ENCODE data around the gene OGFRL1.

The OGFRL1 gene

DNA sequence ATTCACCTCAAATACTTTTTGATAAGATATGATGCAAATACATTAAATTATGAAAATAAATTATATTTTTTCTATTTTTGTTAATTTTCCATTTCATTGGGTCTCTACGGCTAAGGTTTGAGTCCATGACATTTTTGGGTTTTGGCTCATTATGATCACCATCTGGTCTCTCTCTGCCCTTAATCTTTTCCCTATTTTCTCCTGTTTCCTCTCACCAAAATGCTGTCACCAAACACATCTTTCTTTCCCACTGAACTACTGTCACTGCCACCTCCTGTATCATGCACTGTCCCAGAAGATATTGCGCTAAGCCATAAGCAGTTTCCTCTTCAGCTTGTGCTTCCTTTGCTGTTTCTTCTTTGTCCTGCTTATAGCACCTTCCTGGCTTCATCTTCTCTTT, 42.0 kb upstream of the OGFRL1 start:
- ATAC-seq, result no peak
- TF ChIP-seq, protein P1, sequence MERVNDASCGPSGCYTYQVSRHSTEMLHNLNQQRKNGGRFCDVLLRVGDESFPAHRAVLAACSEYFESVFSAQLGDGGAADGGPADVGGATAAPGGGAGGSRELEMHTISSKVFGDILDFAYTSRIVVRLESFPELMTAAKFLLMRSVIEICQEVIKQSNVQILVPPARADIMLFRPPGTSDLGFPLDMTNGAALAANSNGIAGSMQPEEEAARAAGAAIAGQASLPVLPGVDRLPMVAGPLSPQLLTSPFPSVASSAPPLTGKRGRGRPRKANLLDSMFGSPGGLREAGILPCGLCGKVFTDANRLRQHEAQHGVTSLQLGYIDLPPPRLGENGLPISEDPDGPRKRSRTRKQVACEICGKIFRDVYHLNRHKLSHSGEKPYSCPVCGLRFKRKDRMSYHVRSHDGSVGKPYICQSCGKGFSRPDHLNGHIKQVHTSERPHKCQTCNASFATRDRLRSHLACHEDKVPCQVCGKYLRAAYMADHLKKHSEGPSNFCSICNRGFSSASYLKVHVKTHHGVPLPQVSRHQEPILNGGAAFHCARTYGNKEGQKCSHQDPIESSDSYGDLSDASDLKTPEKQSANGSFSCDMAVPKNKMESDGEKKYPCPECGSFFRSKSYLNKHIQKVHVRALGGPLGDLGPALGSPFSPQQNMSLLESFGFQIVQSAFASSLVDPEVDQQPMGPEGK (CRISPR knock-in tag; IDR thresholded peaks at IDR 0.05; ENCODE audit: borderline replicate concordance), result no peak
- TF ChIP-seq ZFP3 (CRISPR knock-in tag; IDR thresholded peaks at IDR 0.05) (no peak), ZFP30 (CRISPR knock-in tag; IDR thresholded peaks at IDR 0.05) (no peak), GLIS3 (CRISPR knock-in tag; IDR thresholded peaks at IDR 0.05) (no peak), ZNF8 (CRISPR knock-in tag; IDR thresholded peaks at IDR 0.05) (no peak), SNAI2 (CRISPR knock-in tag; IDR thresholded peaks at IDR 0.05) (no peak), ZNF565 (CRISPR knock-in tag; conservative IDR thresholded peaks at IDR 0.05; ENCODE audit: low read depth) (no peak), ARNTL (CRISPR knock-in tag; IDR thresholded peaks at IDR 0.05; ENCODE audit: borderline replicate concordance, low read depth) (no peak)

DNA sequence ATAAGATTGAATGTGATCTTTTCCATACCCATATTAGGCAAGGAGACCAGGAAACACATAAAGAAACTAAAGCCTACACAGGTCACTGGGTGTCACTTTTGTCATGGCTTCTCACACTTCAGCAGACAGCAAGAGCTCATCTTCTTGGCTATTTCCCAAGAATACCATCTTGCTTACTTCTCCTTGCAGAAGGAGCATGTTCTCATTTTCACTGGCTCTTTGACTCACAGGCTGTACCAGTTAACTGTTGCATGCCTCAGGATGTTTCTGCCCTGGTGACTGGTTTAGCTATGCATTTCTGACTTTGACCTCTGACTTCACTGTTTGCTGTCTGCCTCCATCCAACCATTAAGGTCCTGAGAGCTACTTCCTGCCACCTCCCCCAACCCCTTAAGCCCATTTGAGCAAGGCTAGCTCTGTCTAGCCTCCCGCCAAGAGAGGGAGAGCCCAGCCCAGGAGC, 40.3 kb upstream of the OGFRL1 start:
- TF ChIP-seq, protein P1 (CRISPR knock-in tag; IDR thresholded peaks at IDR 0.05; ENCODE audit: borderline replicate concordance), result no peak
- TF ChIP-seq TCF4 (CRISPR knock-in tag; IDR thresholded peaks at IDR 0.05; ENCODE audit: borderline replicate concordance) (no peak), ZFP30 (CRISPR knock-in tag; IDR thresholded peaks at IDR 0.05) (no peak), PPARA (CRISPR knock-in tag; IDR thresholded peaks at IDR 0.05; ENCODE audit: borderline replicate concordance) (no peak), RARB (CRISPR knock-in tag; IDR thresholded peaks at IDR 0.05) (no peak), ZFP3 (CRISPR knock-in tag; IDR thresholded peaks at IDR 0.05) (no peak)
- TF ChIP-seq, protein P2, sequence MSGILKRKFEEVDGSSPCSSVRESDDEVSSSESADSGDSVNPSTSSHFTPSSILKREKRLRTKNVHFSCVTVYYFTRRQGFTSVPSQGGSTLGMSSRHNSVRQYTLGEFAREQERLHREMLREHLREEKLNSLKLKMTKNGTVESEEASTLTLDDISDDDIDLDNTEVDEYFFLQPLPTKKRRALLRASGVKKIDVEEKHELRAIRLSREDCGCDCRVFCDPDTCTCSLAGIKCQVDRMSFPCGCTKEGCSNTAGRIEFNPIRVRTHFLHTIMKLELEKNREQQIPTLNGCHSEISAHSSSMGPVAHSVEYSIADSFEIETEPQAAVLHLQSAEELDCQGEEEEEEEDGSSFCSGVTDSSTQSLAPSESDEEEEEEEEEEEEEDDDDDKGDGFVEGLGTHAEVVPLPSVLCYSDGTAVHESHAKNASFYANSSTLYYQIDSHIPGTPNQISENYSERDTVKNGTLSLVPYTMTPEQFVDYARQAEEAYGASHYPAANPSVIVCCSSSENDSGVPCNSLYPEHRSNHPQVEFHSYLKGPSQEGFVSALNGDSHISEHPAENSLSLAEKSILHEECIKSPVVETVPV (CRISPR knock-in tag; IDR thresholded peaks at IDR 0.05), result no peak
- TF ChIP-seq, protein P3, sequence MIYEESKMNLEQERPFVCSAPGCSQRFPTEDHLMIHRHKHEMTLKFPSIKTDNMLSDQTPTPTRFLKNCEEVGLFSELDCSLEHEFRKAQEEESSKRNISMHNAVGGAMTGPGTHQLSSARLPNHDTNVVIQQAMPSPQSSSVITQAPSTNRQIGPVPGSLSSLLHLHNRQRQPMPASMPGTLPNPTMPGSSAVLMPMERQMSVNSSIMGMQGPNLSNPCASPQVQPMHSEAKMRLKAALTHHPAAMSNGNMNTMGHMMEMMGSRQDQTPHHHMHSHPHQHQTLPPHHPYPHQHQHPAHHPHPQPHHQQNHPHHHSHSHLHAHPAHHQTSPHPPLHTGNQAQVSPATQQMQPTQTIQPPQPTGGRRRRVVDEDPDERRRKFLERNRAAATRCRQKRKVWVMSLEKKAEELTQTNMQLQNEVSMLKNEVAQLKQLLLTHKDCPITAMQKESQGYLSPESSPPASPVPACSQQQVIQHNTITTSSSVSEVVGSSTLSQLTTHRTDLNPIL (CRISPR knock-in tag; IDR thresholded peaks at IDR 0.05; ENCODE audit: low read depth), result no peak
- ATAC-seq, result peak; percentile 93

DNA sequence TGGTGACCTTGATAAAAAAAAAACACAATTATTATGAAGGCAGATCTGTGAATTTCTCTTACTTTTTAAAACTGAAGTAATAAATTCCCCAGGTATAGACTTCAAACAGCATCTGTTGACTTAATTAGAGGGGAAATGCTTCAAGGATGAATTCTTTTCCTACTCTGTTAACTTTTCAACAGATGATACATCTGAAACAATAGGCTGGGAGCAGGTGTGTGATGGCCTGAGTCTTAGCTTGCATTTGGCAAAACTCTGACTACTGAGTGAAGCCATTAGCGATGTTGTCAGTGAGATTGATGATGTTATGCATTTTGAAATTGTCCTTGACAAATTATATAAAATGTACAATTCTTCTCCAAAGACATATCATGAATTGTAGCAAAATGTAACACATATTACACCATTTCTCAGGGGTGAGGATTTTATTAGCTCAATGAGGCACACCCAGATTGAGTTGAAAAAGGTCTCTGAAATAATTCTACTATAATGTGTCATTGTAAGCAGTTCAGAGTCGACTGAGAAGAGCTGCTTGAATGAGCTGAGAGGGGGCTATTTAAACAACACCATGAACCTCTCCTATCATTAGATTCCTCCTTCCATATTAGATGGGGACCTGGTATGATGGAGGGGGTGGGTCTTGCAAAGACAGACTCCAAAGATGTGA, 39.6 kb upstream of the OGFRL1 start:
- ATAC-seq, result no peak
- TF ChIP-seq ZC3H10 (CRISPR knock-in tag; IDR thresholded peaks at IDR 0.05) (no peak), BACH2 (CRISPR knock-in tag; IDR thresholded peaks at IDR 0.05; ENCODE audit: borderline replicate concordance) (no peak), GLIS3 (CRISPR knock-in tag; IDR thresholded peaks at IDR 0.05) (no peak), ZNF8 (CRISPR knock-in tag; IDR thresholded peaks at IDR 0.05) (no peak)

DNA sequence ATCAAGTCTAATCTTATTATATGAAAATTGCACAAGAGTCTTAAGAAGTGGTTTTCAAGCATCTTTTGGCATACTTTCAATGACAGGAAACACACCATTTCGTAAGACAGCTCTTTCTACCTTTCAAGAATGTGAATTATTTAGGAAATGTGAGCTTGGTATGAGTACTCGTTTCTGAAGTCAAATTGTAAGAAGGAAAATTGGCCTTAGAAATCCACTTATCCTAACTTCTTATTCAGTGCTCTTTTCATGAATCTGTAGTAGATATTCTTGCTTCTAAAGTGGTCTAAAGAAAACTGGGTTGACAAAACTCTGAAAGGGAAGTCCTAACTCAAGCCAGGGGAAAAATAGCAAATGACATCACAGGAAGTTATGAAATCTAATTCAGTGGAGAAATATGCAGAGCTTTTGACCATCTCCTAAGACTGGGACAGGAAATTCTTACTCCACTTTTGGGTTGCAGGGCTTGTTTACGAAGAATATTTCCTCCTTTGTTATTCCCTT, 38.5 kb upstream of the OGFRL1 start:
- TF ChIP-seq CSDC2 (CRISPR knock-in tag; IDR thresholded peaks at IDR 0.05) (no peak), ISL1 (CRISPR knock-in tag; IDR thresholded peaks at IDR 0.05) (peak; percentile 82)
- TF ChIP-seq, protein P1 (CRISPR knock-in tag; IDR thresholded peaks at IDR 0.05; ENCODE audit: borderline replicate concordance), result peak; percentile 26; the same call in 1 of the 2 replicates
- TF ChIP-seq, protein P3 (CRISPR knock-in tag; IDR thresholded peaks at IDR 0.05; ENCODE audit: low read depth), result no peak
- ATAC-seq, result peak; percentile 61

All from SK-N-SH treated with all-trans-retinoic acid at 6 μM for 48 hours (cell line).